Erythroblast (primary cell): ENCODE data around the gene DPH2.
A peak's percentile ranks its signal among the peaks of the same experiment; 100 is the strongest.

Source experiments
- GATA1 ChIP-seq: IDR thresholded peaks from 2 replicates; pipeline ENCODE4 v1.6.1; 2011; ENCODE audit warnings: low read depth, mild to moderate bottlenecking, control low read depth, low read length, moderate library complexity
- POLR2A ChIP-seq: IDR thresholded peaks from 2 replicates; pipeline ENCODE4 v1.6.1; 2011; ENCODE audit warnings: mild to moderate bottlenecking, low read length

- TF ChIP-seq POLR2A: peak; percentile 92
- no peak for TF ChIP-seq GATA1
Measured at GRCh38 chr1:43974443-43975248, 4.8 kb downstream of the DPH2 start, which contains the start of gene ATP6V0B.
